HEK293 (cell line): ENCODE measurements around the gene ATG4A.

Experiments
- CTCF ChIA-PET: fragments of 350-600 bp; formaldehyde crosslinking; extraction: SDS; loops from one replicate; lab custom pipeline; 2021; ENCODE audit warnings: antibody characterized with exemption; lab: Yijun Ruan, JAX
- POLR2A ChIA-PET: fragments of 300-600 bp; formaldehyde crosslinking; extraction: SDS; loops from one replicate; lab custom pipeline; 2020; ENCODE audit warnings: antibody characterized with exemption, inconsistent platforms; lab: Yijun Ruan, JAX
- H3K27ac ChIP-seq: fragments of 200-500 bp; sonication (Bioruptor generic); 2 replicates; pipeline ENCODE4 v1.5.1; 2014; ENCODE audit warnings: low read depth, low read length, control low read depth, inconsistent platforms; ENCODE audit errors: extremely low read depth
- H3K36me3 ChIP-seq, 2 experiments: fragments of 200-500 bp in 1 of 2; sonication (Bioruptor generic) in 1 of 2; 1 replicate in 1 of 2; 2 replicates in 1 of 2; pipeline ENCODE4 v1.5.1; 2014 to 2017; ENCODE audit warnings: inconsistent platforms in 2 of 2, low read length in 2 of 2; ENCODE audit not compliant: control insufficient read depth in 2 of 2, insufficient read depth in 1 of 2
- H3K4me1 ChIP-seq: fragments of 200-500 bp; sonication (Bioruptor generic); 2 replicates; pipeline ENCODE4 v1.5.1; 2014; ENCODE audit warnings: mild to moderate bottlenecking, low read length, inconsistent platforms; ENCODE audit not compliant: control insufficient read depth, insufficient read depth
- H3K4me3 ChIP-seq: 2 replicates; pipeline ENCODE4 v1.5.1; 2011; ENCODE audit warnings: low read depth, mild to moderate bottlenecking, control low read depth, low read length, moderate library complexity
- H3K9me3 ChIP-seq: fragments of 200-500 bp; sonication (Bioruptor generic); 2 replicates; pipeline ENCODE4 v1.5.1; 2014; ENCODE audit warnings: low read depth, low read length, inconsistent platforms; ENCODE audit not compliant: control insufficient read depth, insufficient read depth
- HOXA7 ChIP-seq: sonication (generic); formaldehyde crosslinking; IDR thresholded peaks from 2 replicates; pipeline ENCODE4 v1.8.1; 2022; ENCODE audit warnings: missing genetic modification reagents, borderline replicate concordance
- INSM2 ChIP-seq: fragments of 450-650 bp; formaldehyde crosslinking; IDR thresholded peaks from 2 replicates; pipeline ENCODE4 v1.5.1; 2016; ENCODE audit warnings: missing biosample characterization, missing genetic modification characterization
- PBX3 ChIP-seq: sonication (generic); formaldehyde crosslinking; IDR thresholded peaks from 2 replicates; pipeline ENCODE4 v1.8.1; 2022; ENCODE audit warnings: mild to moderate bottlenecking, moderate library complexity, missing genetic modification reagents
- PRDM4 ChIP-seq: fragments of 450-650 bp; formaldehyde crosslinking; IDR thresholded peaks from 2 replicates; pipeline ENCODE4 v1.5.1; 2017; ENCODE audit warnings: missing biosample characterization, missing genetic modification characterization
- TRIM28 ChIP-seq: IDR thresholded peaks from 2 replicates; pipeline ENCODE4 v1.6.1; 2011; ENCODE audit warnings: low read length, control low read depth, borderline replicate concordance
- ZBTB1 ChIP-seq: fragments of 450-650 bp; formaldehyde crosslinking; IDR thresholded peaks from 2 replicates; pipeline ENCODE4 v1.5.1; 2016; ENCODE audit warnings: missing biosample characterization, missing genetic modification characterization
- ZNF140 ChIP-seq: fragments of 450-650 bp; formaldehyde crosslinking; IDR thresholded peaks from 2 replicates; pipeline ENCODE4 v1.5.1; 2016; ENCODE audit warnings: missing biosample characterization, missing genetic modification characterization
- ZNF148 ChIP-seq: fragments of 450-650 bp; formaldehyde crosslinking; IDR thresholded peaks from 2 replicates; pipeline ENCODE4 v1.5.0; 2017; ENCODE audit warnings: missing biosample characterization, missing genetic modification characterization, borderline replicate concordance
- ZNF169 ChIP-seq: fragments of 450-650 bp; formaldehyde crosslinking; IDR thresholded peaks from 2 replicates; pipeline ENCODE4 v1.5.1; 2016; ENCODE audit warnings: missing biosample characterization, missing genetic modification characterization
- ZNF175 ChIP-seq: fragments of 450-650 bp; formaldehyde crosslinking; IDR thresholded peaks from 2 replicates; pipeline ENCODE4 v1.5.1; 2016; ENCODE audit warnings: missing biosample characterization, missing genetic modification characterization
- ZNF26 ChIP-seq: fragments of 450-650 bp; formaldehyde crosslinking; IDR thresholded peaks from 2 replicates; pipeline ENCODE4 v1.5.1; 2016; ENCODE audit warnings: missing biosample characterization, missing genetic modification characterization
- ZNF280D ChIP-seq: fragments of 450-650 bp; formaldehyde crosslinking; IDR thresholded peaks from 2 replicates; pipeline ENCODE4 v1.5.1; 2016; ENCODE audit warnings: missing biosample characterization, missing genetic modification characterization
- ZNF354C ChIP-seq: fragments of 450-650 bp; formaldehyde crosslinking; IDR thresholded peaks from 2 replicates; pipeline ENCODE4 v1.5.1; 2016; ENCODE audit warnings: missing biosample characterization, missing genetic modification characterization, low read depth, borderline replicate concordance
- ZNF391 ChIP-seq: fragments of 450-650 bp; formaldehyde crosslinking; IDR thresholded peaks from 2 replicates; pipeline ENCODE4 v1.5.1; 2016; ENCODE audit warnings: low read depth, missing biosample characterization, missing genetic modification characterization, borderline replicate concordance
- ZNF394 ChIP-seq: fragments of 450-650 bp; formaldehyde crosslinking; IDR thresholded peaks from 2 replicates; pipeline ENCODE4 v1.5.1; 2016; ENCODE audit warnings: missing biosample characterization, missing genetic modification characterization, mild to moderate bottlenecking, moderate library complexity, borderline replicate concordance
- ZNF48 ChIP-seq: fragments of 450-650 bp; formaldehyde crosslinking; IDR thresholded peaks from 2 replicates; pipeline ENCODE4 v1.5.1; 2016; ENCODE audit warnings: missing biosample characterization, missing genetic modification characterization
- ZNF558 ChIP-seq: fragments of 450-650 bp; formaldehyde crosslinking; IDR thresholded peaks from 2 replicates; pipeline ENCODE4 v1.5.1; 2016; ENCODE audit warnings: missing biosample characterization, missing genetic modification characterization
- ZNF596 ChIP-seq: fragments of 450-650 bp; IDR thresholded peaks from 2 replicates; pipeline ENCODE4 v1.5.0; 2018; ENCODE audit warnings: missing biosample characterization, mild to moderate bottlenecking, missing genetic modification characterization, moderate library complexity
- ZNF629 ChIP-seq: fragments of 450-650 bp; formaldehyde crosslinking; IDR thresholded peaks from 2 replicates; pipeline ENCODE4 v1.5.1; 2017; ENCODE audit warnings: missing biosample characterization, missing genetic modification characterization
- ZSCAN5A ChIP-seq: fragments of 450-650 bp; formaldehyde crosslinking; IDR thresholded peaks from 2 replicates; pipeline ENCODE4 v1.5.1; 2016; ENCODE audit warnings: missing biosample characterization, missing genetic modification characterization

ATG4A gene

GRCh38 chrX:108159028-108159670 lies 67.6 kb downstream of the ATG4A start:
- Histone ChIP-seq H3K4me1 (no peaks in the 10 kb centered on the region), H3K9me3 (no peaks in the 10 kb centered on the region), H3K4me3 (no peak overlapping the region), H3K36me3 (peaks cover 0 to 8% of the 10 kb centered on the region in 2 experiments; a peak in 1 of 3 replicates)
- POLR2A ChIA-PET, result no interaction called here
- CTCF ChIA-PET, result interaction anchor here (0.7 kb wide), 1 partner anchor 103 kb away, joined by 4 read pairs; no protein-coding TSS in a partner anchor
- TF ChIP-seq ZNF354C (tag by site-specific recombination), result no peak
- no peak for TF ChIP-seq ZNF140 (tag by site-specific recombination)
- no peak for TF ChIP-seq ZNF48 (tag by site-specific recombination)
- no peak for TF ChIP-seq ZNF26 (tag by site-specific recombination)
- no peak for TF ChIP-seq ZNF175 (tag by site-specific recombination)
- no peak for TF ChIP-seq INSM2
- no peak for TF ChIP-seq HOXA7 (CRISPR knock-in tag)
- TF ChIP-seq ZSCAN5A (tag by site-specific recombination), result no peak
- TF ChIP-seq ZBTB1 (tag by site-specific recombination), result no peak
- no peak for TF ChIP-seq TRIM28
- no peak for TF ChIP-seq ZNF169 (tag by site-specific recombination)
- no peak for TF ChIP-seq ZNF391
- TF ChIP-seq, all 188 proteins: peak for 0
- H3K27ac ChIP-seq, result no peak overlapping the region

- Histone ChIP-seq H3K27ac (no peak overlapping the region), H3K4me3 (no peak overlapping the region), H3K9me3 (no peaks in the 10 kb centered on the region), H3K4me1 (no peaks in the 10 kb centered on the region), H3K36me3 (peaks cover 0 to 8% of the 10 kb centered on the region in 2 experiments; a peak in 1 of 3 replicates)
- ChIA-PET CTCF (interaction anchor here (1.1 kb wide), 1 partner anchor 1224 kb away, joined by 3 read pairs; no protein-coding TSS in a partner anchor), POLR2A (no interaction called here)
- no peak for TF ChIP-seq PRDM4 (tag by site-specific recombination)
- TF ChIP-seq ZNF596 (tag by site-specific recombination), result no peak
- TF ChIP-seq ZNF629 (tag by site-specific recombination), result no peak
- no peak for TF ChIP-seq PBX3 (CRISPR knock-in tag)
- TF ChIP-seq ZNF394 (tag by site-specific recombination), result no peak
- no peak for TF ChIP-seq ZNF558 (tag by site-specific recombination)
- TF ChIP-seq ZNF280D (tag by site-specific recombination), result no peak
- TF ChIP-seq ZNF148 (tag by site-specific recombination), result no peak
Observed at GRCh38 chrX:108160309-108160708, 68.7 kb downstream of the ATG4A start.
